Ramos (cell line): ENCODE data around the gene C12orf75.
"Not testable (repeated sequence)": the region's sequence is repeated elsewhere in the genome, so short reads cannot be mapped to it uniquely, and the experiment has no call there.

ENCODE experiments used
- in situ Hi-C: fragments of 300-500 bp; cut with MboI; formaldehyde crosslinking; loops from one replicate; pipeline ENCODE4 v1.14.3; 2022; ENCODE audit warnings: low sequenced_read_pairs; ENCODE audit not compliant: unreplicated experiment

The C12orf75 gene

DNA sequence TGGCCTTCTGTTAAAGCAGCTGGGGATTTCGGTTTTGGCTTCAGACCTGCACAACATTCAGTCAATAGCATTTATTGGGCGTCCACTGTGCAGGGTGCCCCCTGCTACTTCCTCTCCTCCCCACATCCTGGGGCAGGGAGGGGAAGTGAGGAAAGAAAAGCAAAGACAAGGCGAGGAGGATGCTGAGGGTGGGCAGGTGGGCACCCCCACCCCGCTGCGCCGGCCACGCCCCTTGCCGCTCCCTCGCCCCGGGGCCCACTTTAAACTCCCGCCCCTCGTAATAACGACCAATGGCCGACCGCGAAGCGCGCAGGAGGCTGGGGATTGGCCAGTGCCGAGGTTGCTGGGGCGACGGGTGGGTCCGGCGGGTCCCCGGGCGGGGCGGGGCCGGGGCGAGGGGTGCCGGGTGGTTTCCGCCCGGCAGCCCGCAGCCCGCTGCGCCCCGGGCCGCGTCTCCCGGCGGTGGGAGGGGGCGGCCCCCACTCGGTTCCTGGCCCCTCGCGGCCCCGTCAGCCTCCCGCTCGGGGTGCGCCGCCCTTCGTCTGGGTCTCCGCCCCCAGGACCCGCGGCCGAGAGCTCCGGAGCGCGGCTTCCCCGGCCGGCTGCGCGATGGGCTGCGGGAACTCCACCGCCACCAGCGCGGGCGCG, at the start of gene C12orf75:
C12orf75 (plus strand) TSS at position 409 of the 648 bp plus-strand sequence; CDS start at position 610, 201 bp downstream.
- in situ Hi-C loops: no loop called here

DNA sequence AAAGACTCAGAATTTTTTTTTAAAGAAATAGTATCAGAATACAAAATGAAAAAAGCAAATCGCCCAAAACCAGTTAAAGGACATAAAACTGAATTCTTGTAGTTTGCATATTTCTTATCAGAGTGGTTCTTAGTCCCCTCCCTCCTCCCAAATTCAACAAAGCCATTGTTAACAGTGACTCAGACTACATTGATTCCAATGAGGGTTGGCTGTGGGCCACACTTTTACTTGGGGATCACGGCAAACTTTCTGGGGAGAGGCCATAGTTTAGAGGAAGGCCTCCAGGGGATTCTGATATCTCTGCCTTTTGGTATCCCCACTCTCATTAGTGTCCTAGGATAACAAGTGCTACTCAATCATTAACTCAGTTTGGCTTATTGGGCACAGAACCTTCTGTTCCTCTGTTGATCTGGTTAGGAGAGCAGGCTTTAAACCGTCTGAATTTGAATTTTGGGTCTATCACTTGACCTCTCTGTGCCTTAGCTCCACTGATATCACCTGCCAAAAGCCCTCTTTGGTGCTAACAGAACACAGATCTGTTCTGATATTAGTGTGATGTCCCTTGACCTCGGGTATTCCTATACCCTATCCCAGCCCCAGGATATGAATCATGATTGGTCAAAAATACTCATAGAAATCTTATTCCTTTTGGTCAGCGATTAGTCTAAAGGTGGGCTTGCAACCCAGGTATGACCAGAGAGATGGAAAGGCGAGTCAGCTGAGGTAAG, 49.4 kb upstream of the C12orf75 start:
- in situ Hi-C loops: no loop called here

DNA sequence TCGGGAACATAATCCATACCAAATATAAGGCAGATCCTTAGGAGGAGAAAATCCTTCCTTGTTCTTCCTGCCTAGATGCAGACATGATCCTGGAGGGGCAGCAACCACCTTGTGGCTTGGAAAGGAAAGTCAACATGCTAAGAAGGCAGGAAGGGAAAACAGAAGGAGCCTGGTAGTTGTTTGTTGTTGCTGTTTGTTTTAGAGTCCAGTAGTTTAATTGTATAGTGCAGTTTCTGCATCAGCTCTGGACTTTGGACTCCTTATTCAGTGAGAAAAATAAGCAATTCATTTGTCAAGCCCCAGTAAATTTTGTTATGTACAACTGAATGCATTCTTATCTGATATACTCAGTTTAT, 48.8 kb upstream of the C12orf75 start:
- in situ Hi-C loops: no loop called here

DNA sequence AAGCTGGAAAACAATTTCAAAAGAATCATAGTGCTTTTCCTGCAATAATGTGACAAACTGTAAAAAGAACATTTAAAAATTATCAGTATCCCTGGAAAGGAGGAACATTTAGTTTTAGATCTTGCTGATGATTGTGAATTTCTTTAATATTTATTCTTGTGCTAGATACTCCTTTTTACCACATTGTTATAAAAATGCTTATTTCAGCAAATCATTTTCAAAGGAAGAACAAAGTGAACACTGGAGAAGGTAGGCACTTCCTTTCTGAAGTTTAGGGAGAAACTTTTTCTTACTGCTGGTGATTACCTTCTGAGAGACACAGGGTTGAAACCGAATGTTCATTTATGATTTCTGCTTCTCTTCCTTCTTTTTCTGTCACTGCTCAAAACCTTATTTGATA, 45.1 kb upstream of the C12orf75 start:
- in situ Hi-C loops: no loop called here

DNA sequence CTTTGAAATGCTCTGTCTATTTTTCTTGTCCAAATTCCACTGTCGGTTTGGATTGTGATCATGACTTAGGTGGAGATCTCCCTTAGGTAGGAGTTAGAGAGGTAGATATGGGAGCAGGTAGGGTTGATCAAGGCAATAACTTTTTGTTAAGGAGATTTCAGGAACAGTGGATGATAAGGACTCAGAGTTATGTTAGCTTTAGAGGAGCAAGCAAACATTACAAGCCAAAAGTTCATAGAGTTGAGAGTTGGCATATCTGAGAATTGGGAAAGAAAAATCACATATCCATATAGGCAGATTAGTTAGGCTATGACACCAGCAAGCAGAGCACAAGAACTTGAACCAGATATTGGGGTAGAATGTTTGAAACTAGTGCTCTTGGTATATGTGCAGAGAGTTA, 43.1 kb upstream of the C12orf75 start:
- in situ Hi-C loops: no loop called here

DNA sequence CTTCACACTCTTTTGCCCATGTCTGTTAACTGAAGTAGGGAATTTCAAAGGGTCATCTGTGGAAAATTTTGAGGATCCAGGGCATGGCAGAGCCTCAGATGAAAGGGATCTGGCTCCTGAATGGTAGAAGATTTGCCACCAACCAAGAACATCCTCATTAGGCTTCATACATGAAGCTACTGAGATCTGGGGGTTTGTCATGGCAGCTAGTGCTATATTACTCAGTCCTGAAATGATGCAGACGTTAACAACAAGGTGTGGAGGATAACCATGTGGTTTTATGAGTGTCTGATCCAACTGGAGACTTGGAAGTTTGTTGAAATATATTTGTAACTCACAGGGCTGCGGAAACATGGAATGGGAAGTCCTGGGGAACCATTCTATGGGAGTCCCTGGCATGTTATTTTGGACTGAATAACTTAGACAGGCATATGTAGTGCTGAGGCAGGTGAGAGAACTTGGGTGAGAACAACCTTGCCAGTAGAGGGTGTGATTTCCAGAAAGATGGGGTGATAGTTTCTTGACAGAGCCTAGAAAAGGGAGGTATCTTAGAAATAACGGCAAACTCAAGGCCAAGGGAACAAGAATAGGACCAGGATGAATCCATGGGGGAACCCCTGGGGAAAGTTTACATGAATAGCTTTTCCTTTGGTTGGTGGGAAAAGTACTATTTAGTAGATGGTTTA, 42.0 kb upstream of the C12orf75 start:
- in situ Hi-C loops: no loop called here

DNA sequence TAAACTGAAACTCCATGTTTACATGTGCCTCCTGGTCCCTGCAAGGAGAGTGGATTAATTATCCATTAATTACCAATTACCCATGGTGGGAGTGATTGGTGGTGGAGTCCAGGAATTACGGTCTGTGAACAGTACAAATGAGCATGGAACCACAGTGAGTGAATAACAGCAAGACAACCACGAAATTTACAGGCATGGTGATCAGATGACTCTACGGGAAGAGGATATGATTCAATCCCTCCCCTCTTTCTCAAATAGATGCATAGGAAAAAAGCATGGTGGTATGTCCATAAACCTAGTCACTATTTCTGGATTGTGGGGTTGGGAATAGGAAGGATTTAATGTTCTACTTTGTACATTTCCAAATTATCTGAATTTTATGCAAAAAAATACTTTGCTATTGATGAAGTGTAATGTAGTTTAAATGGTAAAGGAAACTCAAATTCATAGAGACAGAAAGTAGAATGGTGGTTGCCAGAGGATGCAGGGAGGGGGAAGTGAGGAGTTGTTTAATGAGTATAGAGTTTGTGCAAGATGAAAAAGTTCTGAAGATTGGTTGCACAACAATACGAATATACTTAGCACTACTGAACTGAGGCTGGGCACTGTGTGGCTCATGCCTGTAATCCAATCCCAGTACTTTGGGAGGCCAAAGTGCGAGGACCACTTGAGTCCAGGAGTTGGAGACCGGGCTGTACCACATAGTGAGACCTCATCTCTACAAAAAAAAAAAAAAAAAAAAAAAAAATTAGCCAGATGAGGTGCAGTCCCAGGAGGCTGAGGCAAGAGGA, 41.2 kb upstream of the C12orf75 start:
- in situ Hi-C loops: no loop called here

DNA sequence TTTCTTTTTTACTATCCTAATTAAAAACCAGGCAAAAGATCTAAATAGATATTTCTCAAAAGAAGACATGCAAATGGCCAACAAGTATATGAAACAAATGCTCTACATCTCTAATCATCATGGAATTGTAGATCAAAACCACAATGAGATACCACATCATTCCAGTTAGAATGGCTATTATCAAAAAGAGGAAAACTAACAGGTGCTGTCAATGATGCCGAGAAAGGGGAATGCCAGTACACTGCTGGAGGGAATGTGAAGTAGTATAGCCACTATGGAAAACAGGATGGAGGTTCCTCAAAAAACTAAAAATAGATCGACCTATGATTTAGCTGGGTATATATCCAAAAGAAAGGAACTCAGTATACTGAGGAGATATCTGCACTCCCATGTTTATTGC, 39.0 kb upstream of the C12orf75 start:
- in situ Hi-C loops: no loop called here

DNA sequence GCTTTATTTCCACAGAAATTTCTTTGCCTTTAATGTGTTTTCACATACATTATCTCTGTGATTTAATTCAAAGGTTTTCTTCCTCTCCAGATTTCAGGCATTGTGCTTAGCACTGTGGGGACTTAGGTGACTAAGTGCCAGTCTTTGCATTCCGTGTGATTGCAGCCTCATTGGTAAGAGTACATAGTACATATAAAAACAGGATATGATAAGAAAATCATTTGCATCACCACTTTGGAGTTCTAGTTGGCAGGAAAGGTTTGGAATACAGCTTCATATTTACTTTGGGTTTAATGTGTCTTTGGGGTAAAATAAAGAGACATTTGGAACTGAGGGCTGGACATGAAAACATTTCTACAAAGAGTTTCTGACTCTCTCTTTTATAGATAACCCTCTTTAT, 37.8 kb upstream of the C12orf75 start:
- in situ Hi-C loops: no loop called here

DNA sequence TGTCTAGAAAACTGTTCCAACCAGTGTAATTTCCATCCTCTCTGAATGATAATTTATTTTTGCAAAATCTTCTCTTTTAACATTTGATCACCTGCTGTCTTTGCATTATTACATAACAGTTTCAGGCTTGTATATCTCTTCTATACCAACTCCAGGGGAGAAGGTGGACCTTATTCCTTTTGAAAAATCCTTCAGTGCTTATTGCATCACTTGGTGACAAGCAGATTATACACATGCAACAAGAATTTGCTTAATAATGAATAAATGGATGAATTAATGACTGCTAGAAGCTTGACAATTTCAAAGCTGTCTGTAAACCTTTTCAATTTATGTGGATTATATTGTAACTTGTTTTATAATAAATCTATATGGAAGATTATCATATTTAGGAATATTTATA, 37.3 kb upstream of the C12orf75 start:
- in situ Hi-C loops: no loop called here

DNA sequence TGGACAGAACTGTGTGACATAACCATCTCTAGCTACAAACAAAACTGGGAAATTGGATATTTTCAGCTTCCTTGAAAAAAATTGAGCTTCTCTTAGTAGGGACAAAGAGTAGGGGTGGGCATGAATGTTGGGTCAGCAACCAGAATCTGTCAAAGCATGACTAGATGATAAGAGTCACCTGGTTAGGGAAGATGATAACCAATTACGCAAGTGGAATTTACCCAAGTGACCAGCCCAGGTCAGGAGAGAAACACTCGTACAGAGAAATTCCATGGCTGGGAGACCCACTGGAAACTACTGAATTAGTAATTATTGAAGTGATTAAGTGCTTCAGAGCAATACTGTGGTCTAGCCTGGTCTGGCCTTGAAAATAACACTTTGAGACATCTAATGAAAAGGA, 36.3 kb upstream of the C12orf75 start:
- in situ Hi-C loops: no loop called here

DNA sequence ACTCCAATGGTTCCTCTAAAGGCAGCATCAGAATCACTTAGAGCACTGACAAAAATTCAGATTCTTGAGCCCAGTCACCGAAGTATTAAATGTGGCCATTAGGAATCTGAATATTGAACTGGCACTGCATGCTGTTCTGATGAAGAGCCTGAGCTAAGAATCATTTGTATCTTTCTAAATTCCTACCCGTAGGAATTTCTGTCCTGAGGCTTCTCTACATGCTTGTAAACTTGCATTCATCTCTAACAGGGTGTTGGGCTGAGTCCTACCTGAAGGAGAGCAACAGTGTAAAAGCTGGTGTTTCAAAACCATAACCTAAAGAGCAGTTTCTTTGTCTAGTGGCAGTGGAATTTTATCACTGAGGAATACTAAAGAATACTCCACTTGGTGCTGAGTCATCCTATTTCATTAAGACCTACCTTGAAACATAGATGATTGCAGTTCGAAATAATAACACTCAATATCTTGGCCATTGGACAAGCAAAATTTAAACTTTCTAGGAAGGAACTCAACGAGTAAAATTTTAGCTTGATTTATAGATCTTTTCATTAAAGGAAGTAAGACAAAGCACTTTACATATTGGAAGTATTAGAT, 35.5 kb upstream of the C12orf75 start:
- in situ Hi-C loops: no loop called here

DNA sequence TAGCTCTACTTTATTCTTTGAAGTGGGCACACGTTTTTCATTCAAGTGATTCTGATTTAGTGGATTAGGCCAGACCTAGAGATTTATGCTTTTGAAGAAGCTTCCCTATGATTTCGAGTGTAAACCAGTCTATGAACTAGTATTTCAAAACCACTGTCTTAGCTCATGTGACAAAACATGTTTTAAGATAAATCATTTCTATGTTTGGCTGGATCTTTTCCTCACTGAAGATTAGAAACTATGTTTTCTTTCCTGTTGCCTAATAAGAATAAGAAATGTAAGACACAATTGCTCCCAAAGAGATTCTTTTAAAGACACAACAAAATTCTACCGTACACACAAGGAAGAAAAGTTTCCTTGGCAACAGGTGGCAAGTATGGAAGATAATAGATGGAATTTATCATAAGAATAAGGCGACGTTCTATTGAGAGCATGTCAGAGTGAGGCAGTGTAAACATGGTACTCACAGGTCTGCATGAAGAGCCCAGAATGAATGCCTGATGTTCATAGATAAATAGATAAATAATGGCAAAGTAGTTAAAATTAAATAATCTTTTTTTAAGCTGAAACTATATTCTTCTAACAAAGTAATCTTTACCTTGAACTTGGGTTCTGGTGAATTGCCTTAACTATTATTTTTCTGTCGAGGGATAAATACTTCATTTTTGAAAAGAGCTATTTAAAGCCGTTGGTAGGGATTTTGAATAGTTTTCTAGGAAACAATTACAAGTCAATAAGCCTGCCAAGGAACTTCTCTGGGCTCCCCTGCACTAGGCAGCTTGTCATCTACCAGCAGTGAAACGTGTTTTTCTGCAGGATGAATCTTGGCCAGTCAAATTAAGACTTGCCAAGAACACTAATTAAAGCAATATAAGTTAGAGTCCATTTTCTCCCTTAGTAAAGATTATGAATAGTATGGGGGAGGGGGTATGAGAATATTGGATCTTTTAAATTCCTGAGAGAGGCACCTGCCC, 34.1 kb upstream of the C12orf75 start:
- in situ Hi-C loops: no loop called here

DNA sequence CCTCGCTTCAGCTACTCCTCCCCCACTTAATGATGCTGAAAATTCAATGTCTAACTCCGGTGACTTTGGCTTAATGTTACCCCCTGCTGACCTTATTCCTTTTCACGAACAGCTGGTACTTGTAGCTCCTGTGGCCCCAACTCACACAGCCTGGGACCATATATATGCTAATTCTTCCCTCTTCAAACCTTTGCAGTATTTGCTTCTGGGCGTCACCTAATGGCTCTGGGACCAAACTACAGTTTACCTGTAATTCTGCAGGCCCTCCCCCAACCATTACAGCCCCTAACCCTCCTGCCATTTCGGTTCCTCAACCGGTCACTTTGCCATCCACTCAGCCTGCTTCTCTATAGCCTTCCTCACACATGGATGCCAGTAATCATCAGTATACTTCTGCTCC, 29.6 kb upstream of the C12orf75 start:
- in situ Hi-C loops: no loop called here

DNA sequence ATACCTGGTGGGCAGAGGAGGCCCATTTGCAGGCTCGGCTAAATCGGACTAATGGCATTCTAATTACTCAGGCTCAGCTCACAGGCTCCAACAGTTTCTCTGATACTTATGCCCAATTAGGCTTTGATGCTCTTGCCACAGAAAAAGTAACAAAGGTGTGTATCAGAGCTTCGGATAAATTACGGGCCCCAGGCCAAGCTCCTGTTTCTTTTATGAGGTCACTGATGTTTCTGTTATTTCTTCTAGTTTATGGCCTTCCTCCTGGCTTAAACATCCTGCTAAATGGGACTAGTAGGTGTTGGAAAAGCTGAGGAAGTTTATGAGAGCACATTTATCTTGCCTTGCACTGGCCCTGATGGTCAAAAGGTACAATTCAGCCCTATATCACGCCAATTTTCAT, 28.8 kb upstream of the C12orf75 start:
- in situ Hi-C loops: no loop called here

DNA sequence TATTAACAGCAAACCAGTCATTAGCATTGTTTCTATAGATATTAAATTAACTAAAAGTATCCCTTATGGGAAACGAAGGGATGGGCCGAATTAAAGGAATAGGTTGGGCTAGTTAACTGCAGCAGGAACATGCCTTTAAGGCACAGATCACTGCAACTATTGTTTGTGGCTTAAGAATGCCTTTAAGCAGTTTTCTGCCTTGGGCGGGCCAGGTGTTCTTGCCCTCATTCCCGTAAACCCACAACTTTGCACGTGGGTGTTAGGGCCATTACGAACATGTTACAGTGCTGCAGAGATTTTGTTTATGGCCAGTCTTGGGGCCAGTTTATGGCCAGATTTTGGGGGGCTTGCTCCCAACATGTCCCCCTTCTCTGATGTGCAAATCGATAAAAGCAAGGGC, 27.5 kb upstream of the C12orf75 start:
- in situ Hi-C loops: not testable (repeated sequence)

DNA sequence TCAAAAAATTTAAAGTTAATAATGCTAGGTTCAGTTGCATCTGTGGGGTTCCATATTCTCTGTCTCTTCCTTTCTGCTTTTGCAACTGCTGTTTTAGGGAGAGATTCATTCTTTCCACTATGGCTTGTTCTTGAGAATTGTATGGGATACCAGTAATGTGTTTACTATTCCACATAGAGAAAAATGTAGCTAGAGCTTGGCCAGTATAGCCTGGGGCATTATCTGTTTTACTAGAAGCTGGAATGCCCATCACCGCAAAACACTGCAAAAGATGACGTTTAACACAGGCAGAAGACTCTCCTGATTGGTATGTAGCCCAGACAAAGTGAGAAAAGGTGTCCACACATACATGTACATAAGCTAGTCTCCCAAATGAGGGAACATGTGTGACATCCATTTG, 25.9 kb upstream of the C12orf75 start:
- in situ Hi-C loops: not testable (repeated sequence)

DNA sequence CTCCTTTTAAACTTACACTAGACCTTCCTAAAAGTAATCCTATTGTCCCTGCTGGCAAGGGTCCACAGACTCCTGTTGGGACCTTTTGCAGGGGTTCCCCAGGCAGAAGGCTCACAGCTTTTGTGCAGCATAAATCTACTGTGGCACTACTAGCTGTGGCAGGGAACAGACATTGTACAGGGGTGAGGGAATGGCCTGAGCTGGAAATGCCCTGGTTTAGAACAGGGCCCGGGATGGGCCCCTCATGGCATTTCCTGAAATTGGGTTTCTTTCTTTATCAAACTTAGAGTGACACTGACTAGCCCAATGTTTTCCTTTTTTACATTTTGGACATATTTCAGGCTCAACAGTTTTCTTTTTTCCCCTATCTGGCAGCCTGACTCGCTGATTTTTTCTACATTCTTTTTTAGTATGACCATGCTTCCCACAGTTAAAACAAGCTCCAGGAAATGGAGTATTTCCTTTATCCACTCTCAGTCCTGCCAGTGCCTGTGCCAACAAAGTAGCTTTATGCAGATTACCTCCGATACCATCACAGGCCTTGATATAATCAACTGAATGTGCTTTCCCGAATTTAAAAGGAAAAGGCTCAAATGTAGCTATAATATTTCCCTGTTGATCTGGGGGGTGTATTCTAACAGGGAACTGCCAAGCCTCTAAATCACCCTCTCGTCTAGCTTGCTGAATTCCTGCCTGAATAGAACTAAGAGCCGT, 22.7 kb upstream of the C12orf75 start:
- in situ Hi-C loops: not testable (repeated sequence)

DNA sequence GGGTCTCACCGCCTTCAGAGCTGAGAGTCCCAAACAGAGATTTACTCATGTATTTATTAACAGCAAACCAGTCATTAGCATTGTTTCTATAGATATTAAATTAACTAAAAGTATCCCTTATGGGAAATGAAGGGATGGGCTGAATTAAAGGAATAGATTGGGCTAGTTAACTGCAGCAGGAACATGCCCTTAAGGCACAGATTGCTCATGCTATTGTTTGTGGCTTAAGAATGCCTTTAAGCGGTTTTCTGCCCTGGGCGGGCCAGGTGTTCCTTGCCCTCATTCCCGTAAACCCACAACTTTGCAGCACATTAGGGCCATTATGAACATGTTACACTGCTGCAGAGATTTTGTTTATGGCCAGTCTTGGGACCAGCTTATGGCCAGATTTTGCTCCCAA, 21.7 kb upstream of the C12orf75 start:
- in situ Hi-C loops: not testable (repeated sequence)
